DMS153 (cell line): ENCODE data around the gene MIGA2.
"Not testable (repeated sequence)": the region's sequence is repeated elsewhere in the genome, so short reads cannot be mapped to it uniquely, and the experiment has no call there.

Experiments used
- DNase-seq: peaks from one replicate; lab custom pipeline; 2025; lab: John Stamatoyannopoulos, UW

MIGA2 gene

DNA sequence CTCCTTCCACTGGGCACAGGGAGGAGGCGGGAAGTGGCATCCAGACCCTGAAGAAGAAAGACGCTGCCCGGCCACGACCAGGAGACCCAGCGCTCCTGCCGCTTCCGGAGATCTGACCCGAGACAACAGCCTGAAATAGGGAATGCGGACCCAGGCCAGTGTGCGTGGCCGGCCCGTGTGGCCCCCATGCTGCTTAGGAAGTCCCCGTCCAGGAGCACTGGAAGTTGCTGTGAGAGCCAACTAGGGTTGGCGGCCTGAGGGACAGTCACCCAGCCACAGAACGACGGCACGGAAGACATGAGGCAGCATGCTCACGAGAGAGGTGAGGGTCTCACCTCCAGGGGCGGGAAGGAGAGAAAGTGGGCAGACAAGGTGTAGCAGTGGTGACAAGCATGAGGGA, 25.3 kb upstream of the MIGA2 start:
- DNase-seq: no peak

DNA sequence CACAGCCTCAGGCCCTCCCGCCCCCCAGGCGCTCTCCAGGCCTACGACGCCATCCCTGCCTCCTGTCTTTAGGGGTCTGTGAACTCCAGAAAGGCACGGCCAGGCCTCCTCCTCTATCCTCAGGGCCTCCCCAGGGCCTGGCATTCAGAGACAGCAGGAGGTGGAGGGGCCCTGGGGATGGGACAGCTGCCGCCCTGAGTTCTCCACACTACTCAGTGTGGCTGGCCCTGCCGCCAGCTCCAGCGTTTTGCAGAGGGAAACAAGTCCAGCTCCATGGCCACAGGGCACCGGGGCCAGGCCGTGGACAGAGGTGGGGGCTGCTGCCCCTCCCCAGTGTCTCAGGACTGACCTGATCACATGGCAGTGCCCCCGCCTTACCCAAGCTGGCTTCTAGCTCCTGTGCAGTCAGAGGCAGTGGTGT, 24.7 kb upstream of the MIGA2 start:
- no peak for DNase-seq

DNA sequence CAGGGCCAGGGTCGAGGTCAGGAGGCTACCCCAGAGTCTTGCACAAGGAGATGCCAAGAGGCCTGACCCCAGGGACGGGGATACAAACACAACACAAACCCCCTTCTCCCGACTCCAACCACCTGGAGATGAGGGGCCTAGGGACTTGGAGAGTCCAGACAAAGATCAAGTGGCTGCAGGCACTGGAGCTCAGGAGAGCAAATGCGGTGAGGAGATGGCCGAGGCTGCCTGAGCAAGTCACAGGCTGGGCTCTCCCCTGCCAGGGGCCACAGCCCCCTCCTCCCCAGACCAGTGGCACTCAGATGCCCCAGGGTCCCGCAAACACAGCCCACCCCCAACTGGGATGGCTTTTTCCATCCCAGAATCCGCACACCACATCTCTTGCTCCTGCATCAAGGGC, 24.1 kb upstream of the MIGA2 start:
- no peak for DNase-seq

DNA sequence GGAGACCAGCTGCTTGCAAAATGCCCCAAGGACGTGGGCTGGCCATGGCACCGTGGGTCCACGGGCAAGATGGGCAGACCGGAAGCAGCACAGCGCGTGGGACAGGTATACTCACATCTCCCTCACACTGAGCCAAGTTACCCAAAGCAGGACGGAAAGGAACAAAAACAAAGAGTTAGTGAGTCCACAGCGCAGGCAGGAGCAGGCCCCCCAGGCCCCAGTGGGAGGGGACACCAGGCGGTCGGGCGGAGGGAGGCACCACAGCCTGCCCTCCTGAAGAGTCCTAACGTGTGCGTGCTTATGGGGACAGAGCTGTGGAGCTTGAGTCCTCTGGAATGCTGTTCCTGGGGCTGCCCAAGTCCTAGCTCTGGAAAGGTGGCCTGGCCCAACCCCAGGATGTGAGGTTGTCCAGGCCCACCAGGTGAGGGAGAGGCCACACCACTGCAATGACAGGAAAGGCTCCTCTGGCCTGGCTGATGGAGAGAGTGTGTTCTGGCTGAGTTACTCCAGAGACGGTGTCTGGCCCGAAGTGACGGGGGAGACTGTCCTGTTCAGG, 23.5 kb upstream of the MIGA2 start:
- DNase-seq: no peak

DNA sequence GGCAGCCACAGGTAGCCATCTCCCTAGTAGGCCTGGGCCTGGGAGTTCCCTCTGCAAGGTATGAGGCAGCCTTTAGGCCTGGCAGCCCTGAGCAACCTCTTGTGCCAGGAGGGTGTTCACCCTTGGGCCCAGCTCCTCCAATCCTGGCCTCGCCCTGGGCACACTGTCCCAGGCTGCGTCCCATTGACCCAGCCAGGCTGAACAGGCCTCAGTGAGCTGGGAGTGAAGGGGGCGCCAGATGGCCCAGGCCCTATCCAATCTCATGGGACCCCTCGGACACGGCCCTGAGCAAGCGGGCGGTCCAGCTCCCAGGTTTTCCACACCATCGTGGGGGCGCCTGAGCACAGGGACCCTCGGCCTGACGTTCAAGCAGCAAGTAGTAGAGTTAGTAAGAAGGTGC, 22.8 kb upstream of the MIGA2 start:
- DNase-seq: no peak

DNA sequence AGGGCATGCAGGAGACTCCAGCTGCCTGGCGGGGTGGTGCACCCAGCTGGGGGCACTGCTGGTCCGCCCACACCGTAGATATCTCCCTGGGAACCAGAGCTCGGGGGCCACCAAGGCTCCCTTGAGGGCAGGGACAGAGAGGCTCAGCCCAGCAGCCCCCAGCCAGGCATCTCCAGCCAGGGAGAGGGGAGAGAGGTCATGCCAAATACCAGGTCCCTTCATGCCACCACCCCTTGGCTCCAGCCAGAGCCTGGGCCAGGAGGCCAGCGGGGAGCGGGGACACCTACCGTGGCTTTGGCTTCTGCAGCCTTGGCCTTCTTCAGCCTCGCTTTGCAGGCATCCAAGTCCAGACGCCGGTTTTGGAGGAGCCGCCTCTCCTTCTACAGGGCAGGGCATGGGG, 22.3 kb upstream of the MIGA2 start:
- DNase-seq: no peak

DNA sequence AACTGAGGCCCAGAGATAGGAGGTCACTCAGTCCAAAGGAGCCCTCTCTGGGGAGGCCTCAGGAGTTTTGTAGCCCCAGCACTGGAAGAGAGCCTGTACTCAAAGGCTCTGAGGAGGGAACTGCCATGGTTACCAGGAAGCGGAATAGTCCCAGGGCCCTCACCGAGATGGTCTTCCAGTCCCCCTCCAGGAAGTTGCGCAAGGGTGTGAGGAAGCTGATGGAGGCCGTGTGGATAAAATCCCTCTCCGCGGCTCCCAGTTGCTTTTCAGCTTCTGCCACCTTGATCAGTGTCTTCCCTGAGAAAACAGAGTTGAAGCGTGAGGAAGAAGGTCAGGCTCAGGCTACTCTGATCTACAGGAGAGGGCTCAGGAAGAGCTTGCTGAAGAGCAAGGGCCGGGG, 21.8 kb upstream of the MIGA2 start:
- DNase-seq: no peak

DNA sequence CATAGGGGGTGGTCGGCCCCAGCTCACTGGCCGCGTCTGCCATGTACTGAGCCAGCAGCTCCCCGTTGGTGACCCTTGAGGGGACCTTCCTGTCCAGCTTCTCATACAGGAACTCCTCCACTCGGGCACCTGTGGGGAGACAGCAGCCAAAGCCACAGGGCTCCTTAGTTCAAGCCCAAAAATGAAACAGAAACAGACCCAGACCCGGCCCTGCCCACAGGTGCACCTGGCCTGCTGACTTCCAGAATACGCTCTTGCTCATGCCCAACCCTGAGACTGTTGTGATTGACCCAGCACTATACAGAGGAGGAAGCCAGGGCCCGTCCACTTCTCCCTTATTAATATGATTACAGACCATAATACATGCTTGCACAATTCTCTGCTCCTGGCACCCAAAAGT, 15.3 kb upstream of the MIGA2 start:
- DNase-seq: no peak

DNA sequence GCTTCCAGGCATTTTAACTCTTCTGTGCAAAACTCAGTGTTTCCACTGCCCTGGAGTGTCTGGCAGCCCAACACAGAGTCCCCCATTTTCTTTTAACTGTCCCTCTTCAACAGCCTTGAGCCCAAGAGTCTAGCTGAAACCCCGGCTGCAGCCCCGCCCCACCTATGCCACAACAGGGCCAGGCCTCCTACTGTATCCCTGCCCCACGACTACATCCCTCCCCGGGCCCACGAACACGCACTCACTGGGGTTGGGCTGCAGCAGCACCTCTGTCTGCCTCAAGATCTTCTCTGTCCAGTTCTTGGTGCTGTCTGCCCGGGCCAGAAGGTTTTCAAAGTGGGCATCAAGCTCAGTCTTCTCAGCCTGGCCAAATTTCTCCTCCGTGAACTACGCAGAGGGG, 14.4 kb upstream of the MIGA2 start:
- no peak for DNase-seq

DNA sequence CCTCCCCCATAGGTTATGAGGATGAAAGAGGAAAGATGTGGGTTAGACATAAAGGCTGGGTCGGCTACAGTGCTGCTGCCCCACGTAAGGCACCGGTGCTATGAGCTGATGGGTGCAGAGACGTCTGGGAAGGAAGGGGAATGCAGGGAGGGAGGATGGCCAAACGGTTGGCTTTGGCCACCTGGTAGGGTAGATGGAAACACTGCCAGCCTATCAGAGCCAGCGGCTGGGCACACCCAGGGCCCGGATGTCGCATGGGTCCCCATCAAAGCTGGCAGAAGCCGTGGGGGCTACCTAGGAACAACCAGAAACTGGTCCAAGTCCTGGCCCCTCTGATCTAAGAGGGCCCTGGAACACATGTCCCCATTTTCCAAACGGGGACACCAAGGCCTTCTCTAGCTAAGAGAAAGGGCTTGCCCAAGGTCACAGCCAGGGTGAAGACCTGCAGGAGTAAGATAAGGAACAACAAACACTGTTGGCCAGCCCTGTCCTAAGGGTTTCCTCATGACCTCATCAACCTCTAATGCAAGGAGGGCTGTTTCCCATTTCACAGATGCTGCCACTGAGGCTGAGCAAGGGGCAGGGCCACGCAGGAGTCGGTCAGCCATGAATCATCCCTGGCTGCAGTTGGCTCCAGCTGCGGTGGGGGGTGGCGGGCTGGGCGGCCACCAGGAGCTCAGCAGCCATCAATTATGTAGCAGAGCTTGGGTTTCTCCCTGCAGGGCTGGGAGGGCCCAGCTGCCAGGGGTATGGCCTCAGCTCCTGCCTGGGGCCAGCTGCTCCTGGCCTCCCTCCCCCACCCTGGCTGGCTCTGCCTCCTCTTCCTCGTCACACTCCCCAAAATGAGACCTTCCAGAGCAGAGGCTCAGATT, 13.2 kb upstream of the MIGA2 start:
- no peak for DNase-seq

DNA sequence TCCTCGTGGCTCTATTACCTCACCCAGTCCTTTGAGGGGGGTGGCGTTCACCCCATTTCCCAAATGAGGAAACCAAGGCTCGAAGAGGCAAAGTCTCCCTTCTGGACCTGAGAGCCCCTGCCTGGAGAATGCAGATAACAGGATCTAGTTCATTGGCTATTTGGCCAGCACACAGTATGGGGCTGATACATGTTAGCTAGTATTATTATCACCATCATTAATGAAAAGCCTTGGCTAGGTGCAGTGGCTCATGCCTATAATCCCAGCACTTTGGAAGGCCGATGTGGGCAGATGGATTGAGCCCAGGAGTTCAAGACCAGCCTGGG, 12.6 kb upstream of the MIGA2 start:
- no peak for DNase-seq

DNA sequence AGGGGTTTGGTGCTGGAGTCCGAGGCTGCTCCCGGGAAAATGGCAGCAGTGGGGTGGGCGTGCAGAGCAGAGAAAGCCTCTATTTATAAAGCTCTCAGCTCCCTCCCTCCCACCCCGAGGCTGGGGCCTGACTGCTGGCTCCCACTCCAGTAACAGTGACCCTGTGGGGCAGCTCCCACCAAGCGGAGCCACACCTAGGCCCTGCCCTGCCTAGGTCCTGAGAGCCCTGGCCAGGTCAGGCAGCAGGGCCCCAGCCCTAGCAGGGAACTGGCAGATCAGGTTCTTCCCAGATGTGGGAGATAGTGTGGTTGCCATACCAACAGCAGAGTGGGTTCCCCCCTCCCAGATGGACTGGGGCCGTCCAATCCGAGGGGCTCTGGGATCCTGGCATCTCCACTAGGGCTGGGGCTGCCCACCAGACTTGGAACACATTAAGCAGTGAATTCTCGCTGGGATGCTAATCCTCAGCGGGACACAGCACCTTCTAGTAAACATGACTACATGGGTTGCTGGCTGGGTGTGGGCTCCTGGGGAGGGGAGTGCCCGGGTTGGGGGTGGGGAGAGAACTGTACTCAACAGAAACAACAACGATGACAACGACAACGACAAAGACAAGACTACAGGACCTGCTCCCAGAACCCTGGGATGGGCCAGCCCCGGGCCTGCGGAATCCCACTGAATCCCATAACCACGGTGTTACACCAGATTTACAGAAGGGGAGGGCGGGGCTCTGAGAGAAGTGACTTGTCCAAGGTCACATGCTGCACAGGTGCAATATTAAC, 9.8 kb upstream of the MIGA2 start:
- DNase-seq: no peak

DNA sequence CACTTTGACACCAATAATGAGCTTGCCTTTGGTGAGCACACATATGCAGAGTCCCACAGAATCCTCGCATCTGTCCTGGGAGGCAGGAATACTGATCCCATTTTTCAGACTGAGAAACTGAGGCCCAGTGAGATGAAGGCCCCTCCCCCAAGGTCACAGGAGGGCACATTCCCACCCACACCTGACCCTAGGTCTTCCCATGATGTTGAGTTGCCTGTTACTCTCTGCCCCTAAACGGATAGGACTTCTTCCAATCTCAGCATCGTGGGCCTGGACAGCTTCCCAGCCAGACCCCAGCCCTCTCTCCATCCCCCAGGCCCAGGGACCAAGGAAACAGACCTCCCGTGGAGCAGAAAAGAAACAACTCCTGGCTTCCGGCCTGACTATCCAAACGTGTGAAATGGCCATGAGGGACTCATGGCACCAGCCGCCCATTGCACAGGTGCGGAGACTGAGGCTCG, 9.2 kb upstream of the MIGA2 start:
- no peak for DNase-seq

DNA sequence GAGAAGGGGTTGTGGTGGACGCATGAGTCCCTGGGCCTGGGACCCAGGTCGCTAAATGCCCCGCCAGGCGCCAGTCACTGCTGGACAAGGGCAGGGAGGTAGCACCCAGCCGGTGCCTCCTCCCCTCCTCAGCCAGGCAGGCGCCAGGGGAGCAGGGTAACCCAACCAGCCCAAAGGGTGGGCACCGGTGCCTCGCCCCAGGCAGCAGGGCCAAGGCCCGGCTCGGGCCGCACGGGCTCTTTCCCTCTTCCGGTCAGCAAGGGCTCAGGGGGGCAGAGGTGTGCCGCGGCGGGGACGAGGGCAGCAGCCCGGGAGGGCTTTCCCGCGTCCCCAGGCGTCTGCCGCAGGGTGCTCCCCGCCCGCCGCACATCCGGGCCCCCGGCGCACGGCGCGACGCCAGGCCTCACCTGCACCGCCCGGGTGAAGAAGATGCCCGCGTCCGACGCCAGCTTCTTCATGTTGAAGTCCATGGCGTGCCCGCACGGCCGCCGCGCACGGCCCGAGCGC, 8.7 kb upstream of the MIGA2 start:
- DNase-seq: peak; percentile 41

DNA sequence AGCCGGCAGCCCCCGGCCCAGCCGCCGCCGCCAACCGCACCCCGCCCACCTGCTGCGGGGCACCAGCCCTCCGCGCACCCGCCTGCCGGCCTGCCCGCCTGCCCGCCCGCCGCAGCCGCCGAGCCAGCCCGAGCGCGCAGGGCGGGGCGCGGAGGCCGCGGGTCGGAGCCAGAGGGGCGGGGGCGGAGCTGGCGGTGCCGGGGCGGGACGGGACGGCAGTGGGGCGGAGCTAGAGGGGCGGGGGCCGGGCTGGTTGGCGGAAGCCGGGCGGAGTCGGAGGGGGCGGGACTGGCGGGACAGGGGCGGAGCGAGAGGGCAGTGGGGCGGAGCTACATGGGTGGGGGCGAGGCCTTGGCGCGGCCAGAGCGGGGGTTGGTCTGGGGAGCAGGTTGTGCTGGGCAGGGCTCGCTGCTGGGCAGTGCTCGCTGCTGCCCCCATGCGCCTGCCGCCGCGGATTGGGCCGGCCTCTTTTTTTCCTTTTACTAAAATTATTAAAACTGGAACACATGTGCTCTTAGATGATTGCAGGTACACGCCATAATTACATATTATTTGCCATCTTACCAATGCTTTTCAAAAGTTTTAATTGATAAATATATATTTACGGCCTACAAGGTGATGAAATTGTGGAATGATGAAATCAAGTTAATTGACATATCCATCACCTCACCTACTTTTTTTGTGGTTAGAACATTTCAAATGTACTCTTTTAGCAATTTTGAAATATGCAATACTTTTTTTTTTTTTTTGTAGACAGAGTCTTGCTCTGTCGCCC, 8.0 kb upstream of the MIGA2 start, which contains the start of gene SH3GLB2:
Gene SH3GLB2 (minus strand): TSS at position 140 of the 775 bp plus-strand sequence. CDS start 177 bp downstream, outside the sequence.
- DNase-seq: peak; percentile 65

DNA sequence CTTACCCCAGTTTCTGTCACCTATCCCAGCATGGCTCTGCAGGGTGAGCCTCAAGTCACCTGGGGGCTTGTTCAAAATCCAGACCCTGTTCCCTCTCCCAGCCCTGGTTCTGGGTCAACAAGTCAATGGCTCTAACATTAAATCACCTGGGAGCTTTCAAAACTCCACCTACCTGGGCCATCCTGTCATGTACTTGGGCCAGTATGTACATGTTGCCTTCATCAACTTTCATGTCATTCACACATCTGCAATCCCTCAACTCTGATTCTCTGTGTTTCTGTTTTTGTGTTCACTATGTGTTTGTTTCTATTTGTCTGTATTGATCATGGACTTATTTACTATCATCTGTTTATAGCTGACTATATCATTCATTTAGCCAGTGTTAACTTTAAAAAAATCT, 6.2 kb upstream of the MIGA2 start:
- no peak for DNase-seq

DNA sequence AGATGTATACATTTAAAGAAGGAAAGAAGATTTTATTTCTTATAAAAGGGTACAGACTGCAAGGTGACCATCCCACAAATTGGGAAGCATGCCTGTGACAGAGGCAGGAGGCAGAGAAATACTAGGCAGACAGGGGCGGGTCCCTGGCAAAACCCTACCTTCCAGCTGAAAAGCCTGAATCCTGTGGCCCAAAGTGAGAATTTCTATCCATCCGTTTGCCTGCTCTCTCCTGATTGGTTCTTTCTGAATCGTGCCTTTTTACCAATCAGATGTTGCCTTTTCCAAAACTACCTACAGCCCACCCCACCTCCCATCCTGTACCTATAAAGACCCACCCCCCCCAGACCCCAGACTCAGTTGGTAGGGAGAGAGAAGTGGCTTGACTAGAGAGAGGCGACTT, 4.9 kb upstream of the MIGA2 start:
- no peak for DNase-seq

DNA sequence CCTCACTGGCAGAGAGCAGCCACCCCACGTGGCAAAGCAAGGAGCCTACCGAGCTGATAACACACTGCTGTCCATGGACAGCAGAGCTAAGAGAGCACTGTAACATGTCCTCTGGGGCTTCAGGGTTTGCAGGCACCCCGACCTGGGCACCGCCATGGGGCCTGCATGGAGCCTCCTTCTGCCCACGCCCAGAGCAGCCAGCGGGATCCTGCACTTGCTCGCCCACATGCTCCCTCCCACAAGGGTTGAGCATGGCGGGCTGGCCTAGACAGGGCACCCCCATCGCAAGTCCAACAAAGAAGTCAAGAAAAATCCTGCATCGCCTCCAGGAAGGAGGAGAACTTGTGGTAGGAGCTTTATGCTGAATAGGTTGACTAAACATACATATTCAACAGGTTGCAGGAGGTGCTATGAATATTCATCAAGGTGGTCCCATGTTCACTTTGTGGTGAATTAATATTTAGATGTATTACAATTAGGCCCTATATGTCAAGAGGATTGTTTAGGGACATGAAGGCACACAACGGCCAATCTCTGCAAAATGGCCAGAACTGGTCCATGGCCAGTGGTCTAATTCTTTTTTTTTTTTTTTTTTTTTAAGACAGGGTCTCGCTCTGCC, 3.8 kb upstream of the MIGA2 start:
- DNase-seq: no peak

DNA sequence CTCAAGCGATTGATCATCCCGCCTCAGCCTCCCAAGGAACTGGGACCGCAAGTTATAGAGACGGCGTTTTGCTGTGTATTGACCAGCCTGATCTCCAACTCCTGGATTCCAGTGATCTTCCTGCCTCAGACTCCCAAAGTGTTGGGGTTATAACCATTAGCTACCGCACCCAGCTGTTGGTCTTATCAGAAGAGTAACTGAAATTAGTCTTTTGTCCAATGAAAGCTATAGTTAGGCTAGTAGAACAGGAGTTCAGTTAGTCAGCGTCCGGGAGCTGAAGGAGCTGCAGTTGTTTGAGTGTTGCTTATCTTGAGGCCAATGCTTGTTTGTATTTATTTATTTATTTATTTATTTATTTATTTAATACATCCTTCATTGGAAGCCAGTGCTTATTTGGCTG, 3.2 kb upstream of the MIGA2 start:
- no peak for DNase-seq

DNA sequence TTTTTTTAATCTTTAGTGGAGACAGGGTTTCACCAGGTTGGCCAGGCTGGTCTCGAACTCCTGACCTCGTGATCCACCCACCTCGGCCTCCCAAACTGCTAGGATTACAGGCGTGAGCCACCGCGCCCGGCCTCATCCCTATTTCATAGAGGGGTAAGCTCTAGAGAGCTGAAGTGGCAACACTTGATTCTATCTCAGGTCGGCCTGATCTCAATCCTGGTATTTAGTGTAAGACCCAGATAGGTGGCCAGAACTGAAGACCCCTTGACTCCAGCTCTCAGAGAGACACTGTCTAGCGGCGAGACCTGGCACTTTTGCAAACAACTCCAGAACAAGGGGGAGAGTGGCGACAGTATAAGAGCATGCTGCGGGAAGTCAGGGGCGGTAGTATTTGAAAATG, 588 bp upstream of the MIGA2 start:
- DNase-seq: not testable (repeated sequence)

DNA sequence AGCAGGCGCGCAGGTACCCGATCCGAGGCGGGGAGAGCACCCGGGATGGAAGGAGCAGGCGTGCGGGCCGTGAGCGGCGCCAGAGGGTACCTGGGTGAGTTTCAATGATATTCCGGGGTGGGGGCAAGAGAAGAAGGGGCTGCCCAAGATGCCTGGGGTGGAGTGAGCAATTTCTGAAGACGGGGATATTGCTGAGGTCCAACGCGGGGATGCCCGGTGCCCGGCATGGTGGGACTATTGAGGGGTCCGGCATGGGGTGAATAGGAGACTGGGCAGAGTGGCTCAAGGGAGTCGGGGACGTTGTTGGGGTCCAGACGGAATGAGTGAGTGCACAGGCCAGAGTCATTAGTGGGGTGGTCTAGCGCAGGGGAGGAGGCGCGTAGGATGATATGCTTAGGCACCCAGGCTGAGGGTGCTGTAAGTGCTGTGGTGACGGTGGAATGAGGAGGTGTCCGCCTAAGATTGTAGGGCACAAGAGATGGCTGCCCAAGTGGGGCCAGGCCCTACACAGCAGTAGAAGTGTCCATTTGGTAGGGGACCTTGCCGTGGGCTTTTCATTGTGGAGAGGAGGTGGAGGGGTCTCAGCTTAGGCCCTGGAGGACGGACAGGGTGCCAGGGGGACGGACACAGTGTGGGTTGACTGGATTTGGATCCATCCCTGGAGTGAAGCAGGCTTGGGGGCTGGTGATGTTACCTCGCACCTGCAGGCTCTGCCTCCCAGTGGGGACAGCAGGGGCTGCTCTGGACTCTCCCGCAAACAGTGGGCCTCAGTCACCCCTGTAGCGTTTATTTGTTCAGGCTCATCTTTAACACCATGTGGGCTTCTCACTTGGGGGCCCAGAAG, 719 bp downstream of the MIGA2 start:
- no peak for DNase-seq
